Activated gamma-delta T cell treated with Interleukin-2 at 50 U/mL for 16 hours (primary cell): ENCODE measurements around the gene SUPT7L.
"Not testable (repeated sequence)": the region's sequence is repeated elsewhere in the genome, so short reads cannot be mapped to it uniquely, and the experiment has no call there.

Source experiments
- DNase-seq: peaks from one replicate; pipeline ENCODE4 v3.0.0-alpha.2; 2020

Gene SUPT7L

GRCh38 chr2:27636766-27637165, 26.6 kb downstream of the SUPT7L start:
- no peak for DNase-seq

- no peak for DNase-seq
These were observed 29.1 kb downstream of the SUPT7L start for GRCh38 chr2:27634291-27634690.

DNA sequence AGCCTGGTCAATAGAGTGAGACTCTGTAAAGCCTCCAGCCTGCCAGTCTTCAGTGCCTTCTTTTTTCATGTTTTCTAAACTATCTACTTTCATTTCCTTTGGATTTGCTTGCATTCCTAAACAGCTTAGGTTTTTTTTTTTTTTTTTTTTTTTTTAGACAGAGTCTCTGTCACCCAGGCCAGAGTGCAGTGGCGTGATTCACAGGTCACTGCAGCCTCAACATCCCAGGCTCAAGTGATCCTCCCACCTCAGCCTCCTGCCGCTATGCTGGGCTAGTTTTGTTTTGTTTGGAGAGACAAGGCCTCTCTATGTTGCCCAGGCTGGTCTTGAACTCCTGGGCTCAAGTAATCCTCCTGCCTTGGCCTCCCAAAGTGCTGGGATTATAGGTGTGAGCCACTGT, 33.2 kb downstream of the SUPT7L start:
- not testable (repeated sequence) for DNase-seq

GRCh38 chr2:27628767-27629709, 34.4 kb downstream of the SUPT7L start, which contains the start of the genes CCDC121 and GPN1:
Gene CCDC121 (minus strand): TSS chr2:27629012. CDS start chr2:27627799, 1,213 bp downstream.
Gene GPN1 (plus strand): TSS chr2:27629050. CDS start chr2:27629059, 9 bp downstream.
- DNase-seq = peak; percentile 94

GRCh38 chr2:27627963-27628766, 35.2 kb downstream of the SUPT7L start:
- no peak for DNase-seq

- not testable (repeated sequence) for DNase-seq
These were observed 36.5 kb downstream of the SUPT7L start for GRCh38 chr2:27626921-27627320.

DNA sequence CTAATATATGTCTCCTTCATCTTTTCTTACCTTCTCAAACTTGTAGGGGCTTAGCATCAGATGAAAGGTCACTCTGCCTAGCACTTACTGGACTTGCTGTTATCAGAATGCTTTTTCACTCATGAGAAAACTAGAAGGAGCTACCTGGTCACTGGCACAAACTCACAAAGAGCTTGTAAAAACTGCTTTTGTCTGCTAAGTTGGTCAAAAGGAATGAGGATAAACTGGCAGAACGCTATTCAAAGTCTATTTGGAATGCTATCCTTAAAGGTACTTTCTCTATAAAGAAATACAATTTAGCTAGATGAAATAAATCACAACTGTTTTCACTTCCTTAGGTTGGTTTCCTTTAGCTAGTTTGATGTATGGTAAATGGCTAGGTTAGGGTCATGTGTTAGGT, 37.1 kb downstream of the SUPT7L start:
- DNase-seq = not testable (repeated sequence)

- no peak for DNase-seq
These were observed 38.5 kb downstream of the SUPT7L start for GRCh38 chr2:27624943-27625342.

GRCh38 chr2:27622921-27623384, 40.5 kb downstream of the SUPT7L start:
- no peak for DNase-seq

DNA sequence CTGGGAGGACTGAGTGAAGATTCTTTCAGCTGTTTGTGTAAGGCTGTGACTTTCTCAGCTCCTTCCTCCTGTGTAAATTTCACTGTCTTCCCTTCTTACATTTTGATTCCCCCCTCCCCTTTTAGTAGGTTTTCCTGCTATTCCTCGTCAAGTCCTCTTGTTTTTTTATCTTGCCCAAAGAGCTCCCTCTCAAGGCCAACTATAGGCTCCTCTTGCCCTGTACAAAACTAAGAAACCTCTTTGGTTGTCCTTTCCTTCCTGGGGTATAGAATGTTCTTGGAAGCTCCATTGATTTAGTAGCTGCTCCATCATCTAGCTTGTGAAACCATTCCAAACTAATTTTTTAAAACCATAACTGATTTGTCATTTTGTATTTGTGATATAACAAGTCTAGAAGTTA, 41.9 kb downstream of the SUPT7L start:
- DNase-seq = no peak

DNA sequence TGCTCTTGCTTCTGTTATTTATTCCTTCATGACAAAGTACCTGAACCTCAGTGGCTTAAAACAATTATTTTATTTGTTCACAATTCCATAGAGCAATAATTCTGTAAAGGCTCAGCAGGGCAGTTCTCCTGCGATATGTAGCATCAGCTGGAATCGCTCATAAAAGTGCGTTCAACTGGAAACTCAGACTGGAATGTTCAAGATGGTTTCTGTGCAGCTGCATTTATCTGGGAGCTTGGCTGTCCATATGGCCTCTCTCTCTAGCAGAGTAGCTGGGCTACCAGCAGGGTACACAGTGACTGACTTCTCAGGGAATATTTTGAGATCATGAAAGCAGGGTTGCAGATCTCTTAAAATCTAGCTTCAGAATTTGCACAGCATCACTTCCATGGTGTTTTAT, 48.1 kb downstream of the SUPT7L start:
- DNase-seq = no peak

- no peak for DNase-seq
These were observed 49.4 kb downstream of the SUPT7L start for GRCh38 chr2:27613985-27614384.

GRCh38 chr2:27606611-27607010, 56.8 kb downstream of the SUPT7L start:
- DNase-seq = no peak
